Panc1 (cell line): Measurements from ENCODE around the gene GPR152. TPM values are rescaled to one million over a fixed set of nuclear protein-coding genes. Genes with fewer than 3 reads are reported as not detected.

ENCODE experiments used
- ATAC-seq: fragments of 200-7000 bp; cut with Tn5 transposase; 2 replicates; pipeline ENCODE4 v1.9.1; 2020; ENCODE audit warnings: mild to moderate bottlenecking, moderate library complexity
- BruUV-seq: library from RNA; stranded (reverse); fragments of 400-500 nt; replicated peaks from 2 replicates; lab custom pipeline; 2021; lab: Mats Ljungman, UMichigan
- CTCF ChIA-PET: fragments of 300-600 bp; sonication (Branson Sonifier 250); formaldehyde crosslinking; loops from one replicate; lab custom pipeline; 2022; ENCODE audit warnings: antibody characterized with exemption; lab: Charles Lee
- POLR2A ChIA-PET: fragments of 300-600 bp; sonication (Branson Sonifier 250); formaldehyde crosslinking; loops from one replicate; lab custom pipeline; 2022; ENCODE audit warnings: antibody characterized with exemption; lab: Charles Lee
- DNase-seq: peaks from one replicate; pipeline ENCODE4 v3.0.0-alpha.2; 2010; ENCODE audit warnings: low read depth, low spot score
- H3K27ac ChIP-seq: 2 replicates; pipeline ENCODE4 v1.5.1; 2011; ENCODE audit warnings: mild to moderate bottlenecking, low read length, inconsistent platforms
- H3K27me3 ChIP-seq: fragments of 200-500 bp; sonication (Bioruptor generic); 2 replicates; pipeline ENCODE4 v1.6.0; 2014; ENCODE audit warnings: low read length, inconsistent platforms; ENCODE audit not compliant: control insufficient read depth, insufficient read depth
- H3K36me3 ChIP-seq: fragments of 200-500 bp; sonication (Bioruptor generic); 2 replicates; pipeline ENCODE4 v1.5.1; 2014; ENCODE audit warnings: inconsistent platforms, mild to moderate bottlenecking, low read length, moderate library complexity; ENCODE audit not compliant: control insufficient read depth, insufficient read depth
- H3K4me1 ChIP-seq: 2 replicates; pipeline ENCODE4 v1.5.1; 2011; ENCODE audit warnings: inconsistent platforms, mild to moderate bottlenecking, low read length, moderate library complexity; ENCODE audit not compliant: control insufficient read depth, insufficient read depth
- H3K4me3 ChIP-seq, 2 experiments: 2 replicates each; pipeline ENCODE4 v1.5.1; 2011 to 2012; ENCODE audit warnings: low read depth in 2 of 2, low read length in 2 of 2, mild to moderate bottlenecking in 2 of 2, inconsistent platforms in 1 of 2, moderate library complexity in 1 of 2
- H3K9me3 ChIP-seq: fragments of 200-500 bp; sonication (Bioruptor generic); 2 replicates; pipeline ENCODE4 v1.5.1; 2014; ENCODE audit warnings: low read depth, mild to moderate bottlenecking, inconsistent platforms, low read length, moderate library complexity; ENCODE audit not compliant: control insufficient read depth, insufficient read depth
- CTCF ChIP-seq: fragments of 450-650 bp; IDR thresholded peaks from 2 replicates; pipeline ENCODE4 v1.5.1; 2017; ENCODE audit warnings: mild to moderate bottlenecking
- POLR2AphosphoS5 ChIP-seq: IDR thresholded peaks from 2 replicates; pipeline ENCODE4 v1.6.1; 2012; ENCODE audit warnings: mild to moderate bottlenecking, low read depth, low read length, moderate library complexity
- REST ChIP-seq, 2 experiments: IDR thresholded peaks; 2 replicates each; pipeline ENCODE4 v1.6.1; 2011 to 2012; ENCODE audit warnings: low read depth in 2 of 2, control low read depth in 1 of 2, low read length in 1 of 2, mild to moderate bottlenecking in 1 of 2, moderate library complexity in 1 of 2; ENCODE audit not compliant: insufficient read depth in 1 of 2
- SIN3A ChIP-seq: IDR thresholded peaks from 2 replicates; pipeline ENCODE4 v1.6.1; 2012; ENCODE audit warnings: low read depth, mild to moderate bottlenecking, low read length, moderate library complexity, borderline replicate concordance; ENCODE audit not compliant: insufficient read depth
- TCF7L2 ChIP-seq: IDR thresholded peaks from 2 replicates; pipeline ENCODE4 v1.6.1; 2011; ENCODE audit warnings: mild to moderate bottlenecking, low read depth, low read length, inconsistent platforms
- in situ Hi-C: cut with HindIII; loops from 2 replicates; pipeline ENCODE4 v1.10.0; 2016; ENCODE audit warnings: low sequenced_read_pairs, low pct_unique_long_range_greater_than_20kb
- intact Hi-C: fragments of 100-400 bp; cut with micrococcal nuclease; formaldehyde crosslinking; loops from one replicate; pipeline ENCODE4 v1.10.0; 2022; ENCODE audit not compliant: unreplicated experiment
- total RNA-seq: library from RNA; stranded (reverse); gene quantifications from one replicate; pipeline ENCODE4 v1.2.1, GENCODE V29; 2021; ENCODE audit not compliant: unreplicated experiment

Gene GPR152
- total RNA-seq, 1 experiment from 2014 or later = not detected

- ATAC-seq (no peak), DNase-seq (no peak)
- CTCF ChIA-PET = no interaction called here
- H3K27ac ChIP-seq = no peak overlapping the region
- peaks cover 11% of the 10 kb centered on the region for H3K4me1 ChIP-seq
- no peaks in the 10 kb centered on the region for H3K9me3 ChIP-seq
- TSS peak; percentile 41 for BruUV-seq
- no peak overlapping the region for H3K4me3 ChIP-seq
- in situ Hi-C loops = no loop called here
- intact Hi-C loops = no loop called here
- no peak for TF ChIP-seq POLR2AphosphoS5
- no peak for TF ChIP-seq SIN3A
- TF ChIP-seq CTCF = no peak
- no peak for TF ChIP-seq TCF7L2
- no peak for TF ChIP-seq REST (IDR thresholded peaks at IDR 0.05; ENCODE audit: insufficient read depth in 1 of 2, low read depth in 2 of 2, low read length in 1 of 2)
- no peaks in the 10 kb centered on the region; the same call in 1 of the 2 replicates for H3K36me3 ChIP-seq
- POLR2A ChIA-PET = no interaction called here
- no peaks in the 10 kb centered on the region for H3K27me3 ChIP-seq
Measured at GRCh38 chr11:67500831-67501715, 48.5 kb upstream of the GPR152 start.

GRCh38 chr11:67500484-67500821 lies 47.9 kb upstream of the GPR152 start:
- POLR2A ChIA-PET = no interaction called here
- no peak for ATAC-seq

More at GRCh38 chr11:67500484-67500821, 47.9 kb upstream of the GPR152 start:
- Histone ChIP-seq H3K36me3 (no peaks in the 10 kb centered on the region; the same call in 1 of the 2 replicates), H3K4me1 (peaks cover 5% of the 10 kb centered on the region), H3K4me3 (no peak overlapping the region), H3K9me3 (no peaks in the 10 kb centered on the region), H3K27me3 (no peaks in the 10 kb centered on the region), H3K27ac (no peak overlapping the region)
- CTCF ChIA-PET = no interaction called here
- BruUV-seq = no TSS peak
- in situ Hi-C loops = no loop called here
- intact Hi-C loops = no loop called here
- no peak for DNase-seq
- no peak for TF ChIP-seq SIN3A
- no peak for TF ChIP-seq POLR2AphosphoS5
- no peak for TF ChIP-seq CTCF
